ENCODE measurements around the gene MPPED1.

DNA sequence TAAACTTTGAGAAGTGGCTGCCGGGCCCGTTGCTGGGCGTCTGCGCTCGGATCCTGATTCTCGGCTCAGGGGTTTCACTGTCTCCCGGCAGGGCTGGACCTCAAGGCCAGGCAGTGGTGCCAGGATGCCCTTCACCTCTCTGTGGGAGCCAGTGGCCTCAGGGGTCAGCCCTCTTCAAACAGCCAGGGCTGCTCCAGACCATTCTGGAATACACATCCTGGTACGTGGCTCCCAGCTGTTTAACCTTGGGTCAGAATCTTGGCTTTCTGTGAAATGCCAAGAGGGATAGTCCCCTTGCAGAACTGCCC is 70.5 kb downstream of the MPPED1 start:
- TF ChIP-seq, protein P1, sequence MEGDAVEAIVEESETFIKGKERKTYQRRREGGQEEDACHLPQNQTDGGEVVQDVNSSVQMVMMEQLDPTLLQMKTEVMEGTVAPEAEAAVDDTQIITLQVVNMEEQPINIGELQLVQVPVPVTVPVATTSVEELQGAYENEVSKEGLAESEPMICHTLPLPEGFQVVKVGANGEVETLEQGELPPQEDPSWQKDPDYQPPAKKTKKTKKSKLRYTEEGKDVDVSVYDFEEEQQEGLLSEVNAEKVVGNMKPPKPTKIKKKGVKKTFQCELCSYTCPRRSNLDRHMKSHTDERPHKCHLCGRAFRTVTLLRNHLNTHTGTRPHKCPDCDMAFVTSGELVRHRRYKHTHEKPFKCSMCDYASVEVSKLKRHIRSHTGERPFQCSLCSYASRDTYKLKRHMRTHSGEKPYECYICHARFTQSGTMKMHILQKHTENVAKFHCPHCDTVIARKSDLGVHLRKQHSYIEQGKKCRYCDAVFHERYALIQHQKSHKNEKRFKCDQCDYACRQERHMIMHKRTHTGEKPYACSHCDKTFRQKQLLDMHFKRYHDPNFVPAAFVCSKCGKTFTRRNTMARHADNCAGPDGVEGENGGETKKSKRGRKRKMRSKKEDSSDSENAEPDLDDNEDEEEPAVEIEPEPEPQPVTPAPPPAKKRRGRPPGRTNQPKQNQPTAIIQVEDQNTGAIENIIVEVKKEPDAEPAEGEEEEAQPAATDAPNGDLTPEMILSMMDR (IDR thresholded peaks at IDR 0.05) = no peak
- no peak for TF ChIP-seq ZFX (IDR thresholded peaks at IDR 0.05; ENCODE audit: borderline replicate concordance)
